Ecto neural progenitor cell (in vitro differentiated cells): ENCODE measurements around the gene SPDYE3.
"Not testable (repeated sequence)": the region's sequence is repeated elsewhere in the genome, so short reads cannot be mapped to it uniquely, and the experiment has no call there.

Experiments used
- DNase-seq: peaks from one replicate; pipeline ENCODE4 v3.0.0-alpha.2; 2018; ENCODE audit warnings: low spot score

Gene SPDYE3

DNA sequence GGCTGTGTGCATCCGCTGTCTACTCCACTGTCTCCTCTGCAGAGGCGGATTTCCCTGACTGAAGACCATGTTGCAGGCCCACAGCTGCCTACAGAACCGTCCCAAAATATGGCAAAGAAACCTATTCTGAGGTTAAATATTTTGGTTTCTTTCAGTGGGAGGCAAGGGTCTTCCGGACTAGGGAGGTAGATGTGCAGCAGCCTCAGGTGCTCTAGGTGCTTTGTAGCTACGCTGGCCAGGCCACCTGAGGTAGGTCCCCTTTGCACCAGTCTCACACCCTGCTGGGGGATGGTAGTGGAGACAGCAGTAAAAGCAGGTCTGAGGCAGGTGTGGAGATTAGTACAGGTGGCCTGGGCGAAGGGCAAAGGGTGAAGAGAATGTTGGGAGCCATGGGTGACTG, 42.3 kb downstream of the SPDYE3 start:
- no peak for DNase-seq

DNA sequence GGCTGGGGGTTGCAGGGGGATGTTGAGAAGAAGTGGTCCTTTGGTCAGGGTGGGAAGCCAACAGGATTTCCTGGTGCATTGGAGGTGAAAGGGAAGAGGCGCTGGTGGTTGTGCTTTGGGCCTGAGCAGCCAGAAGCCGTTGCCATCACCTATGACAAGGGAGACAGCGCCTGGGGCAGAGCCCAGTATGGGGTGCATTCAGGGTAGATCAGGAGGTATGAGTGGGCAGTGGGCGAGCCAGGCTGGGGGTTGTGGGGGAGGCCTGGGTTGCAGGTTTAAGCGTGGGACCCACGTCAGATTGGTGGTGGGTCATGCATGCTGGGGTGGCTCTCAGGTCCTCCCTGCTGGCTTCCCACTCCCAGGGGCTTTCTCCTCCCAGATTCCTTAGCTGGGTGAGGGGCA, 44.2 kb downstream of the SPDYE3 start:
- DNase-seq = no peak

DNA sequence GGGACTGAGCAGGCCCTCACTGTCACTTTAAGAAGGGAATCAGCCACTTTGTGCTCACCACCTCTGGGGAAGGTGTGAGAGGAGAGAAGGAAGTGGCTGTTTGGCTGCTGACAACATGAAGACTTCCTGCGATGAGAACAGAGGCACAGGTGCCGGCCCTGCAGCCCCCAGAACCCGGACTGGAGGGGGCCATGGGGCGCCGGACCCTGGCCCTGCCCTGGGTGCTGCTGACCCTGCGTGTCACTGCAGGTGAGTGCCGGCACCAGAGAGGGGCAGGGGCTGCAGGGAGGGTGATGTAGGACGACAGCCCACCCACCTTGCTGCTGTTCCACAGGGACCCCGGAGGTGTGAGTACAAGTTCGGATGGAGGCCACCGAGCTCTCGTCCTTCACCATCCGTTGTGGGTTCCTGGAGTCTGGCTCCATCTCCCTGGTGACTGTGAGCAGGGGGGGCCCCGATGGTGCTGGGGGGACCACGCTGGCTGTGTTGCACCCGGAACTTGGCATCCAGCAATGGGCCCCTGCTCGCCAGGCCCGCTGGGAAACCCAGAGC, 44.8 kb downstream of the SPDYE3 start:
- not testable (repeated sequence) for DNase-seq

DNA sequence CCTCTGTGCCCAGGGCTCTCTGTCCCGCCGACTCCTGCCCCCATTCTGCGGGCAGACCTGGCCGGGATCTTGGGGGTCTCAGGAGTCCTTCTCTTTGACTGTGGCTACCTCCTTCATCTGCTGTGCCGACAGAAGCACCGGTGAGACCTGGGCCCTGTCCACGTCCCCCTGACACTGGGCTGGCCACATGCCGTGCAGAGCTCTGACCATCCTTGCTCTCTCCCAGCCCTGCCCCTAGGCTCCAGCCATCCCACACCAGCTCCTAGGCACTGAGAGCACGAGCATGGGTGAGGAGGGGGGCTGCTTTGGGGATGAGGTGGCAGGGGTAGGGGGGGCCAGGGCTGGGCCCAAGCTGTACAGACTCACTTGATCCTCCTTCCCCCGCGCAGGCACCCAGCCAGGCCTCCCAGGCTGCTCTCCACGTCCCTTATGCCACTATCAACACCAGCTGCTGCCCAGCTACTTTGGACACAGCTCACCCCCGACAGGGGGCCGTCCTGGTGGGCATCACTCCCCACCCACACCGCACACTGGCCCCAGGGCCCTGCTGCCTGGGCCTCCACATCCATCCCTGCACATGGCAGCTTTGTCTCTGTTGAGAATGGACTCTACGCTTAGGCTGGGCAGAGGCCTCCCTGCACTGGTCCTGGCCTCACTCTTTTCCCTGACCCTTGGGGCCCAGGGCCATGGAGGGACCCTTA, 45.6 kb downstream of the SPDYE3 start:
- DNase-seq = no peak

DNA sequence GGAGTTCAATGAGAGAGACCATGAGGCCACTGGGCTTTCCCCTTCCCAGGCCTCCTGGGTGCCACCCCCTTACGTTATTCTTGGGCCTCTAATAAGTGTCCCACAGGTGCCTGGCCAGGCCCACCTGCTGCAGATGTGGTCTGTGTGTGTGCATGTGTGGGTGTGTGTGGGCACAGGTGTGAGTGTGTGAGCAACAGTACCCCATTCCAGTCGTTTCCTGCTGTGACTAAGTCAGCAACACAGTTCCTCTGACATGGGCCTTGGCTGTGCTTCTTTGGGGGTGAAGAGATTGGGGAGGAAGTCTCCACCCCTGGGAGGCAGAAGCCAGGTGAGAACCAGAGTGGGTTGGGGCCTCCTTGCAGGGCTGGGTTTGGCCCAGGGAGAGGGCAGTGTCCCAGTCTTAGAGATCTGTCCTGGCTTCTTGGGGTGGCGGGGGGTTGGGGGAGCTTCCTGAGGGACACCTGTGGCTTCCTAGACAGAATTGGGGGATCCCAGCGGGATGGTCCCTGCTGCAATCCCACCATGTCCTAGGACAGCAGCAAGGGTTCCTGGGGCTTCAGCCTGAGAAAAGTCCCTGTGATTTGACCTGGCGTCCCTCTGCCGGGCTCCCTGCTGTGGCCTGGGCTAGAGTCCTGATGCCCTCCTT, 46.3 kb downstream of the SPDYE3 start:
- no peak for DNase-seq

GRCh38 chr7:100356416-100357068, 49.0 kb downstream of the SPDYE3 start:
- no peak for DNase-seq

DNA sequence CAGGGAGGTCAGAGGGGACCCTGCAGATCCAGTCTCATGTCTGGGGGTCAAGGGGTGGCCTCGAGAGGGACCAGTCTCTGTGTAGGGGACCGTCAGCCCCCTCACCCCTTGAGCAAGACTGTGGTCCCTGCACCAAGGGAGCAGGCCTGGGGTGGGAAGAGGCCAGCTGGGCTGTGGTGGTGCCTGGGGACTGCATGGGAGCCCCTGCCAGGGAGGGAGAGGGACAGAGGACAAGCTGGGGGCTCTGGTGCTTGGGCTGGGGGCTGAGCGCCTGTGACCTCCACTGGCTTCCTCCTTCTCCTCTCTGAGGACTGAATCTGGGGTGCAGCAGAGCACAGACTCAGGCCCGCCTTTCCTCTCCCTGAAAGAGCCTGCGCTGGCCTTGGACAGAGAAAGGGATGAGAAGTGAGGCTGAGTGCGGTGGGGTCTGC, 49.6 kb downstream of the SPDYE3 start:
- DNase-seq = no peak

- DNase-seq = no peak
Observed at GRCh38 chr7:100358027-100358856, 50.7 kb downstream of the SPDYE3 start, which contains the start of gene PILRB. TSS of gene PILRB (plus strand) at chr7:100358117. CDS start at chr7:100358303, 186 bp downstream.

DNA sequence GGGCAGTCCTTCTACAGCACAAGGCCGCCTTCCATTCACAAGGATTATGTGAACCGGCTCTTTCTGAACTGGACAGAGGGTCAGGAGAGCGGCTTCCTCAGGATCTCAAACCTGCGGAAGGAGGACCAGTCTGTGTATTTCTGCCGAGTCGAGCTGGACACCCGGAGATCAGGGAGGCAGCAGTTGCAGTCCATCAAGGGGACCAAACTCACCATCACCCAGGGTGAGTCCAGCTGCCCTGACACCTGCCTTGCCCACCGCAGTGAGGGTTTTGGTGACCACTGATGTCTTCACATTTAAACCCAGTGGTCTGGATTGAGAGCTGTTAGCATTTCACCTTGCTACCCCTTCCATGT, 51.3 kb downstream of the SPDYE3 start:
- no peak for DNase-seq

GRCh38 chr7:100360135-100360854, 52.8 kb downstream of the SPDYE3 start:
- DNase-seq = no peak

DNA sequence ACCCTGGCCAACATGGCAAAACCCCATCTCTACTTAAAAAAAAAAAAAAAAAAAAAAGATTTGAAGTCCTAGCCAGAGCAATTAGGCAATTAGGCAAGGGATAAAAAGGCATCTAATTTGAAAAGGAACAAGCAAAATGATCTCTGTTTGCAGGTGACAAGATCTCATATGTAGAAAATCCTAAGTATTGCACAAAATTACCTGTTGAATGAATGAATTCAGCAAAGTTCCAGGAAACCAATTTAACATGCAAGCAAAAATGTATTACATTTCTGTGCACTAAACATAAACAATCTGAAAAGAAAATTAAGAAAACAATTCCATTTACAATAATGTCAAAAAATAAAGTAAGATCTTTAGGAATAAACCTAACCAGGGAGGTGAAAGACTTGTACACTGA, 55.6 kb downstream of the SPDYE3 start:
- no peak for DNase-seq

DNA sequence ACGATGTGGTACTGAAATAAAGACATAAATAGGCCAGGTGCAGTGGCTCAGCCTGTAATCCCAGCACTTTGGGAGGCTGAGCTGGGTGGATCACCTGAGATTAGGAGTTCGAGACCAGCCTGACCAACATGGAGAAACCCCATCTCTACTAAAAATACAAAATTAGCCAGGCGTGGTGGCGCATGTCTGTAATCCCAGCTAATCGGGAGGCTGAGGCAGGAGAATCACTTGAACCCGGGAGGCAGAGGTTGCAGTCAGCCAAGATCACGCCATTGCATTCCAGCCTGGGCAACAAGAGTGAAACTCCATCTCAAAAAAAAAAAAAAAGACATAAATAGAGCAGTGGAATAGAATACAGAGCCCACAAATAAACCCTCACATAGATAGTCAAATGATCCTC, 56.3 kb downstream of the SPDYE3 start:
- not testable (repeated sequence) for DNase-seq

- DNase-seq = no peak
Observed at GRCh38 chr7:100364480-100364879, 57.0 kb downstream of the SPDYE3 start.

DNA sequence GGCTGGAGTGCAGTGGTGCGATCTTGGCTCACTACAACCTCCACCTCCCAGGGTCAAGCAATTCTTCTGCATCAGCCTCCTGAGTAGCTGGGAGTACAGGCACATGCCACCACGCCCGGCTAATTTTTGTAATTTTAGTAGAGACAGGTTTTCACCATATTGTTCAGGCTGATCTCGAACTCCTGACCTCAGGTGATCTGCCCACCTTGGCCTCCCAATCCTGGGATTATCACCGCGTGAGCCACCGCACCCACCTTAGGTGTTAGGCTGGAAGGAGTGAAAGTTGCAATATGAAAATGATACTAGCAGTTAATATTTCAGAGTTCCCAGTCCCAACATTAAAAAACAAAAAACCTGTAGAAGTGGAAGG, 58.5 kb downstream of the SPDYE3 start:
- DNase-seq = not testable (repeated sequence)

- DNase-seq = no peak
Observed at GRCh38 chr7:100366411-100367250, 59.1 kb downstream of the SPDYE3 start.

DNA sequence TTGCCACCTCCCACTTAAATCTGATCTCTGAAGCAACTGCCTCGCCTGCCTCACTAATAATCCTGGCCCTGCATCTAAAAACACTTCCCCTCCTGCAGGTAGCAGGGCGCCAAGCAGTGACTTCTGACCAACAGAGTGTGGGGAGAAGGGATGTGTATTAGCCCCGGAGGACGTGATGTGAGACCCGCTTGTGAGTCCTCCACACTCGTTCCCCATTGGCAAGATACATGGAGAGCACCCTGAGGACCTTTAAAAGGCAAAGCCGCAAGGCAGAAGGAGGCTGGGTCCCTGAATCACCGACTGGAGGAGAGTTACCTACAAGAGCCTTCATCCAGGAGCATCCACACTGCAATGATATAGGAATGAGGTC, 59.7 kb downstream of the SPDYE3 start:
- DNase-seq = no peak

- no peak for DNase-seq
Observed at GRCh38 chr7:100367676-100368613, 60.4 kb downstream of the SPDYE3 start.

DNA sequence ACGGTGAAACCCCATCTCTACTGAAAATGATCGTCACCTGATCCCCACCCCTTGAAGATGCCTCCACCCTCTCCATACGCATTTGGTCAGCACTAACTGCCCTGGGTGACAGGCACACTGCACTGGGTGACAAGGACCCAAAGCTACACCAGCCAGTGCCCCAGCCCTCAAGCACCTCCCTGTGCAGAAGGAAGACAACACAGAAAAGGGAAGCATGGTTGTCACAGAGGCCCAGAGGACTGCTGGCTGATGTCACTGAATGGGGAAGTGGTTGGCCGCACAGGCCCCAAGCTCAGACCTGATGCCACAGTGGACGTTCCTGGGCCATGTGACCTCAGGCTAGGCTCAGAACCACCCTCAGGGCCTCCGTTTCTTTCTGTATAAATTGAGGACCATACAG, 61.6 kb downstream of the SPDYE3 start:
- no peak for DNase-seq

DNA sequence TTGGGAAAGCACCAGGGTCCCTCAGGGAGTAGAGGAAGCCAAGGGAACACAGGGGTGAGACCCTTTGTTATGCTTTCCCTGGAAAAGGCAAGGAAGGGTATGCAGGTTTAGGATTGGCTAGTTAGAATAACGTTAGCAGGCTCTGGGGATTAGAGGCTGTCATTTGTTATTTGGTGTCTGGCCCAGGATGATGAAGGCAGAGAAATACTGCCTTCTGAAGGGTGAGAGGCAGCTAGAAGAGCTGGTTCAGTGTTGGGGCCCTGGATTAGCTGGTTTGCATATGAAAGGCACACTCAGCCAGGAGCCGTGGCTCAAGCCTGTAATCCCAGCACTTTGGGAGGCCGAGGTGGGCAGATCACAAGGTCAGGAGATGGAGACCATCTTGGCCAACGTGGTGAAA, 62.8 kb downstream of the SPDYE3 start:
- no peak for DNase-seq

DNA sequence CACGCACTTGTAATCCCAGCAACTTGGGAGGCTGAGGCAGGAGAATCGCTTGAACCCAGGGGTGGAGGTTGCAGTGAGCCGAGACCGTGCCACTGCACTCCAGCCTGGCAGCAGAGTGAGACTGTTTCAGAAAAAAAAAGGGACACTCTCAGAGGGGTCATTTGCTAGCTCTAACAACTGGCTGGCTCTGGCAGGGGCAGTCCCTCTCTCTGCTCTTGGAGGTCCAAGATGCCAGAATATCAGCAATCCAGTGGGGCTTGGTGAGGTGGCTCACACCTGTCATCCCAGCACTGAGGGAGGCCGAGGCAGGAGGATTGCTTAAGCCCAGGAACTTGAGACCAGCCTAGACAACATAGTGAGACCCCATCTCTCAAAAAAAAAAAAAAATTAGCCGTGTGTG, 63.2 kb downstream of the SPDYE3 start:
- no peak for DNase-seq
